ENCODE data around the gene IKZF5. TPM values are rescaled to one million over a fixed set of nuclear protein-coding genes. Genes with fewer than 3 reads are reported as not detected.

Gene IKZF5
- total RNA-seq, 1 experiment from 2014 or later = 10.4 TPM

DNA sequence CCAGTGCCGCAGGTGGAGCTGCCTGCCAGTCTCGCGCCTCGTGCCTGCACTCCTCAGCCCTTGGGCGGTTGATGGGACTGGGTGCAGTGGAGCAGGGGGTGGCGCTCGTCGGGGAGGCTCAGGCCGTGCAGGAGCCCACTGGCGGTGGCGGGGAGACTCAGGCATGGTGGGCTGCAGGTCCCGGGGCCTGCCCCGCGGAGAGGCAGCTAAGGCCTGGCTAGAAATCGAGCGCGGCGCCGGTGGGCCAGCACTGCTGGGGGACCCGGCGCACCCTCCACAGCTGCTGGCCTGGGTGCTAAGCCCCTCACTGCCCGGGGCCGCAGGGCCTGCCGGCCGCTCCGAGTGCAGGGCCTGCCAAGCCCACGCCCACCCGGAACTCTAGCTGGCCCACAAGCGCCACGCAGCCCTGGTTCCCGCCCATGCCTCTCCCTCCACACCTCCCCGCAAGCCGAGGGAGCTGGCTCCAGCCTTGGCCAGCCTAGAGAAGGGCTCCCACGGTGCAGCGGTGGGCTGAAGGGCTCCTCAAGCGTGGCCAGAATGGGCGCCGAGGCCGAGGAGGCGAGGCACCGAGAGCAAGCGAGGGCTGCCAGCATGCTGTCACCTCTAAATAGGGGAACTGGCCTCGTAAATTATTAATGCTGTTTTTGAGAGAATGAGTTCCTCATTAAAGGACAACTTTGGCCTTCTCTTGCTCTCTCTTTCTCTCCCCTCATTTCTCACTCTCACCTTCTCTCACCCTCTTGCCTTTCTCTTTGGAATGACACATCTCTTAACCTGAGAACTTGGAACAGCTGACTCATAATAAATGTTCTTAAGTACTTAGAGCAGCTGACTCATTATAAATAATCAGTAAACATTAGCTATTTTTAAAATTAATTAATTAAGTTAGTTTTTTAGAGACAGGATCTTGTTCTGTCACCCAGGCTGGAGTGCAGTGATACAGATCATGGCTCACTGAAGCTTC lies 5.1 kb upstream of the IKZF5 start:
- H3K4me3 Mint-ChIP-seq (ENCODE audit: unreplicated experiment) = no peak overlapping the region
- Histone ChIP-seq H3K4me3 (ENCODE audit: low read depth, low read length) (no peak overlapping the region), H3K27me3 (replicated peaks; ENCODE audit: control insufficient read depth, insufficient read depth, low read length) (no peaks in the 10 kb centered on the region), H3K4me1 (0 out of 2 replicates have a peak, but pooled peaks cover 5% of the 10 kb centered on the region), H3K36me3 (ENCODE audit: control insufficient read depth, insufficient read depth, low read length) (no peaks in the 10 kb centered on the region), H3K9me3 (no peaks in the 10 kb centered on the region)
- POLR2A ChIA-PET = no interaction called here
- no peak overlapping the region for H3K27ac Mint-ChIP-seq (ENCODE audit: unreplicated experiment)
- CTCF ChIA-PET = no interaction called here
- intact Hi-C loops (cut with micrococcal nuclease; ENCODE audit: unreplicated experiment) = no loop called here
- BruUV-seq (replicated peaks) = no TSS peak
- no peaks in the 10 kb centered on the region for H3K4me1 Mint-ChIP-seq (ENCODE audit: low read depth, unreplicated experiment)
- H3K9me3 Mint-ChIP-seq (ENCODE audit: unreplicated experiment) = no peaks in the 10 kb centered on the region
- peaks cover 7% of the 10 kb centered on the region for H3K36me3 Mint-ChIP-seq (ENCODE audit: insufficient read depth, unreplicated experiment)
- TF ChIP-seq, protein P1, sequence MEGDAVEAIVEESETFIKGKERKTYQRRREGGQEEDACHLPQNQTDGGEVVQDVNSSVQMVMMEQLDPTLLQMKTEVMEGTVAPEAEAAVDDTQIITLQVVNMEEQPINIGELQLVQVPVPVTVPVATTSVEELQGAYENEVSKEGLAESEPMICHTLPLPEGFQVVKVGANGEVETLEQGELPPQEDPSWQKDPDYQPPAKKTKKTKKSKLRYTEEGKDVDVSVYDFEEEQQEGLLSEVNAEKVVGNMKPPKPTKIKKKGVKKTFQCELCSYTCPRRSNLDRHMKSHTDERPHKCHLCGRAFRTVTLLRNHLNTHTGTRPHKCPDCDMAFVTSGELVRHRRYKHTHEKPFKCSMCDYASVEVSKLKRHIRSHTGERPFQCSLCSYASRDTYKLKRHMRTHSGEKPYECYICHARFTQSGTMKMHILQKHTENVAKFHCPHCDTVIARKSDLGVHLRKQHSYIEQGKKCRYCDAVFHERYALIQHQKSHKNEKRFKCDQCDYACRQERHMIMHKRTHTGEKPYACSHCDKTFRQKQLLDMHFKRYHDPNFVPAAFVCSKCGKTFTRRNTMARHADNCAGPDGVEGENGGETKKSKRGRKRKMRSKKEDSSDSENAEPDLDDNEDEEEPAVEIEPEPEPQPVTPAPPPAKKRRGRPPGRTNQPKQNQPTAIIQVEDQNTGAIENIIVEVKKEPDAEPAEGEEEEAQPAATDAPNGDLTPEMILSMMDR (IDR thresholded peaks at IDR 0.05; ENCODE audit: insufficient read depth in 1 of 2, low read depth in 1 of 2, low read length in 1 of 2, severe bottlenecking in 1 of 2, unreplicated experiment in 1 of 2) = no peak
- no peak for DNase-seq
- H3K27me3 Mint-ChIP-seq (ENCODE audit: insufficient read depth, unreplicated experiment) = no peaks in the 10 kb centered on the region

DNA sequence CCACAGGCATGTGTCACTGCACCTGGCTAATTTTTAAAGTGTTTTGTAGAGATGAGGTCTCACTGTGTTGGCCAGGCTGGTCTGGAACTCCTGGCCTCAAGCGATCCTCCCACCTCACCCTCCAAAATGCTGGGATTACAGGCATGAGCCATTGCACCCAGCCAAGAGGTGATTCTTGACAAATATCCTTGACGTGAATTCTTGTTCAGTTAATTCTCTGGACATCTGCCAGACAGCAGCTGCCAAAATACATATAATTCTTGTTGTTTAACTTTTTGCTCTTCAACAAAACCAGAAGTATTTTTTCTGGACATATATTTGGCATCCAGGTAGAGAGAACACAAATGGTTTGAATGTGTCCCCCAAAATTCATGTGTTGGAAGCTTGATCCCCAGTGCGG lies 3.4 kb upstream of the IKZF5 start:
- TF ChIP-seq, protein P1 (IDR thresholded peaks at IDR 0.05; ENCODE audit: insufficient read depth in 1 of 2, low read depth in 1 of 2, low read length in 1 of 2, severe bottlenecking in 1 of 2, unreplicated experiment in 1 of 2) = no peak
- intact Hi-C loops (cut with micrococcal nuclease; ENCODE audit: unreplicated experiment) = no loop called here
- no peaks in the 10 kb centered on the region for H3K4me1 Mint-ChIP-seq (ENCODE audit: low read depth, unreplicated experiment)
- no peaks in the 10 kb centered on the region for H3K9me3 Mint-ChIP-seq (ENCODE audit: unreplicated experiment)
- no peaks in the 10 kb centered on the region for H3K27me3 ChIP-seq (replicated peaks; ENCODE audit: control insufficient read depth, insufficient read depth, low read length)
- H3K36me3 ChIP-seq (ENCODE audit: control insufficient read depth, insufficient read depth, low read length) = no peaks in the 10 kb centered on the region
- no peak overlapping the region for H3K4me3 Mint-ChIP-seq (ENCODE audit: unreplicated experiment)
- H3K4me3 ChIP-seq (ENCODE audit: low read depth, low read length) = no peak overlapping the region
- no peak for DNase-seq
- no TSS peak for BruUV-seq (replicated peaks)
- H3K36me3 Mint-ChIP-seq (ENCODE audit: insufficient read depth, unreplicated experiment) = peaks cover 13% of the 10 kb centered on the region
- no peaks in the 10 kb centered on the region for H3K9me3 ChIP-seq
- ChIA-PET POLR2A (no interaction called here), CTCF (interaction anchor here (0.6 kb wide), 1 partner anchor 720 kb away, joined by 4 read pairs; no protein-coding TSS in a partner anchor)
- peaks cover 9% of the 10 kb centered on the region; the same call in 1 of the 2 replicates for H3K4me1 ChIP-seq
- H3K27ac Mint-ChIP-seq (ENCODE audit: unreplicated experiment) = no peak overlapping the region
- H3K27me3 Mint-ChIP-seq (ENCODE audit: insufficient read depth, unreplicated experiment) = no peaks in the 10 kb centered on the region

DNA sequence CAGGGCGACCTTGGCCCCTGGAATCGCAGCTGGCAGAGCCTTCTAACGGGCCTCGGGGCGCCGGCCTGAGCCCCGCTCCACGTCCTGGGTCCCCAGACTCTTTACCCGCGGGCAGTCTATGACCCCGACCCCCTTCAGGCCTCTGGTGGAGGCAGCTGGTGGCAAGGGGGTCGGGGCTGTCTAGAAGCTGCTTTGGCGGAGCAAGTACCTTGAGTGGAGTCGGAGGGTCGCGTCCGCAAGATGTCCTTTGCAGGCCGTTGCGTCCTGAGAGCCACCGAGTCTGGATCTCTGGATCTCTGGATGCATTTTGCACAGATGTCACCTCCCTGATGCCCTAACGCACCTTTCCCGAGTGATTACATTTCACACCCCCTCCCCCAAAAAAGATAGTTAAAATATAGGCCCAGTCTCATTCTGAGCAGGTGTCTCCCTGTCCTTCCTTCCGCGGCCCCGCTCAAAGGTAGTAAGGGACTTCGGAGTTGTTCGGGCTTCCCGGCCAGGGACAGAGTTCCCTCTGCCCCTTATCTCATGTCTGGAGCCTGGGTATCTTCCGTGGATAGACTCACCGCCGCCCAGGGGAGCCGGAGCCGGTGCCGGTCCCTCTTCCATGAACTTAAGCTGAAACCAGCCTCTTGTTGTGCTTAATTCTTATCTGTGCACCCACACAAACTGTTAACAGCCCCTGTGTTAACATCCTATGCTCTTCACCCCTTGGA lies 668 bp upstream of the IKZF5 start:
- H3K27me3 ChIP-seq (replicated peaks; ENCODE audit: control insufficient read depth, insufficient read depth, low read length) = no peaks in the 10 kb centered on the region
- intact Hi-C loops (cut with micrococcal nuclease; ENCODE audit: unreplicated experiment) = loop anchor here (2.0 kb wide), 2 partner anchors 28 to 54 kb away; partner anchors contain the start of genes C10orf88 and PSTK
- no TSS peak for BruUV-seq (replicated peaks)
- Mint-ChIP-seq H3K27me3 (ENCODE audit: insufficient read depth, unreplicated experiment) (no peaks in the 10 kb centered on the region), H3K9me3 (ENCODE audit: unreplicated experiment) (no peaks in the 10 kb centered on the region), H3K4me3 (ENCODE audit: unreplicated experiment) (peak overlapping the region; percentile 91), H3K27ac (ENCODE audit: unreplicated experiment) (peak overlapping the region; percentile 98), H3K36me3 (ENCODE audit: insufficient read depth, unreplicated experiment) (peaks cover 13% of the 10 kb centered on the region), H3K4me1 (ENCODE audit: low read depth, unreplicated experiment) (no peaks in the 10 kb centered on the region)
- TF ChIP-seq, protein P1 (IDR thresholded peaks at IDR 0.05; ENCODE audit: insufficient read depth in 1 of 2, low read depth in 1 of 2, low read length in 1 of 2, severe bottlenecking in 1 of 2, unreplicated experiment in 1 of 2) = no peak
- DNase-seq = peak; percentile 24 to 40
- no peaks in the 10 kb centered on the region for H3K36me3 ChIP-seq (ENCODE audit: control insufficient read depth, insufficient read depth, low read length)
- ChIA-PET POLR2A (no interaction called here), CTCF (interaction anchor here (1.1 kb wide), 1 partner anchor 986 kb away, joined by 3 read pairs; no protein-coding TSS in a partner anchor)
- peak overlapping the region; percentile 99 for H3K4me3 ChIP-seq (ENCODE audit: low read depth, low read length)
- H3K9me3 ChIP-seq = no peaks in the 10 kb centered on the region
- H3K4me1 ChIP-seq = peaks cover 9% of the 10 kb centered on the region; the same call in 1 of the 2 replicates
